ENCODE data around the gene BAIAP2L2.

The BAIAP2L2 gene

GRCh38 chr22:38065539-38065938, 44.9 kb downstream of the BAIAP2L2 start:
- no peaks in the 10 kb centered on the region for H3K9me3 ChIP-seq (ENCODE audit: control insufficient read depth, low read length)
- no peak overlapping the region for H3K9ac ChIP-seq
- H3K4me3 ChIP-seq (ENCODE audit: low read depth, low read length) = no peak overlapping the region
- TF ChIP-seq, protein P1, sequence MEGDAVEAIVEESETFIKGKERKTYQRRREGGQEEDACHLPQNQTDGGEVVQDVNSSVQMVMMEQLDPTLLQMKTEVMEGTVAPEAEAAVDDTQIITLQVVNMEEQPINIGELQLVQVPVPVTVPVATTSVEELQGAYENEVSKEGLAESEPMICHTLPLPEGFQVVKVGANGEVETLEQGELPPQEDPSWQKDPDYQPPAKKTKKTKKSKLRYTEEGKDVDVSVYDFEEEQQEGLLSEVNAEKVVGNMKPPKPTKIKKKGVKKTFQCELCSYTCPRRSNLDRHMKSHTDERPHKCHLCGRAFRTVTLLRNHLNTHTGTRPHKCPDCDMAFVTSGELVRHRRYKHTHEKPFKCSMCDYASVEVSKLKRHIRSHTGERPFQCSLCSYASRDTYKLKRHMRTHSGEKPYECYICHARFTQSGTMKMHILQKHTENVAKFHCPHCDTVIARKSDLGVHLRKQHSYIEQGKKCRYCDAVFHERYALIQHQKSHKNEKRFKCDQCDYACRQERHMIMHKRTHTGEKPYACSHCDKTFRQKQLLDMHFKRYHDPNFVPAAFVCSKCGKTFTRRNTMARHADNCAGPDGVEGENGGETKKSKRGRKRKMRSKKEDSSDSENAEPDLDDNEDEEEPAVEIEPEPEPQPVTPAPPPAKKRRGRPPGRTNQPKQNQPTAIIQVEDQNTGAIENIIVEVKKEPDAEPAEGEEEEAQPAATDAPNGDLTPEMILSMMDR (IDR thresholded peaks at IDR 0.05) = no peak
- no peaks in the 10 kb centered on the region for H3K79me2 ChIP-seq
- no peaks in the 10 kb centered on the region for H3K36me3 ChIP-seq (ENCODE audit: control insufficient read depth, insufficient read depth, low read length)
- H3K4me1 ChIP-seq = no peaks in the 10 kb centered on the region
- H3K27ac ChIP-seq = no peak overlapping the region
- no peaks in the 10 kb centered on the region for H3K27me3 ChIP-seq (ENCODE audit: control insufficient read depth, insufficient read depth, low read length)
- no peak overlapping the region for H3K4me2 ChIP-seq (ENCODE audit: low read length)
- H2AFZ ChIP-seq = no peak overlapping the region

GRCh38 chr22:38062791-38063190, 47.7 kb downstream of the BAIAP2L2 start:
- no peaks in the 10 kb centered on the region for H3K4me1 ChIP-seq
- peak overlapping the region; percentile 29 for H3K27ac ChIP-seq
- no peaks in the 10 kb centered on the region for H3K36me3 ChIP-seq (ENCODE audit: control insufficient read depth, insufficient read depth, low read length)
- H3K27me3 ChIP-seq (ENCODE audit: control insufficient read depth, insufficient read depth, low read length) = no peaks in the 10 kb centered on the region
- no peak overlapping the region for H3K4me3 ChIP-seq (ENCODE audit: low read depth, low read length)
- H3K9me3 ChIP-seq (ENCODE audit: control insufficient read depth, low read length) = no peaks in the 10 kb centered on the region
- H3K4me2 ChIP-seq (ENCODE audit: low read length) = no peak overlapping the region
- no peak overlapping the region for H3K9ac ChIP-seq
- no peak overlapping the region for H2AFZ ChIP-seq
- TF ChIP-seq, protein P1 (IDR thresholded peaks at IDR 0.05) = no peak
- H3K79me2 ChIP-seq = no peaks in the 10 kb centered on the region

GRCh38 chr22:38056969-38057891, 53.3 kb downstream of the BAIAP2L2 start, which contains the start of gene PICK1:
Gene PICK1 (plus strand): TSS chr22:38057404. CDS start chr22:38057810, 406 bp downstream.
- H2AFZ ChIP-seq = peak within 1 kb of the TSS; percentile 54
- peak within 1 kb of the TSS; percentile 69 for H3K27ac ChIP-seq
- no peaks in the 10 kb centered on the region for H3K79me2 ChIP-seq
- H3K4me1 ChIP-seq = no peaks in the 10 kb centered on the region
- H3K9ac ChIP-seq = no peak within 1 kb of the TSS
- H3K9me3 ChIP-seq (ENCODE audit: control insufficient read depth, low read length) = no peaks in the 10 kb centered on the region
- peak within 1 kb of the TSS; percentile 77 for H3K4me2 ChIP-seq (ENCODE audit: low read length)
- TF ChIP-seq, protein P1 (IDR thresholded peaks at IDR 0.05) = no peak
- H3K27me3 ChIP-seq (ENCODE audit: control insufficient read depth, insufficient read depth, low read length) = no peaks in the 10 kb centered on the region
- H3K36me3 ChIP-seq (ENCODE audit: control insufficient read depth, insufficient read depth, low read length) = no peaks in the 10 kb centered on the region
- H3K4me3 ChIP-seq (ENCODE audit: low read depth, low read length) = peak within 1 kb of the TSS; percentile 81

GRCh38 chr22:38051900-38052862, 58.3 kb downstream of the BAIAP2L2 start:
- Histone ChIP-seq H3K4me3 (ENCODE audit: low read depth, low read length) (no peak overlapping the region), H3K9ac (no peak overlapping the region), H3K9me3 (ENCODE audit: control insufficient read depth, low read length) (no peaks in the 10 kb centered on the region), H3K4me2 (ENCODE audit: low read length) (no peak overlapping the region), H3K27me3 (ENCODE audit: control insufficient read depth, insufficient read depth, low read length) (no peaks in the 10 kb centered on the region), H2AFZ (peak overlapping the region; percentile 50), H3K27ac (no peak overlapping the region), H3K79me2 (no peaks in the 10 kb centered on the region), H3K36me3 (ENCODE audit: control insufficient read depth, insufficient read depth, low read length) (no peaks in the 10 kb centered on the region), H3K4me1 (no peaks in the 10 kb centered on the region)
- TF ChIP-seq, protein P1 (IDR thresholded peaks at IDR 0.05) = peak; percentile 62

Data from parathyroid adenoma (tissue), 2 donors.